ENCODE measurements around the gene LEPR. TPM values are rescaled to one million over a fixed set of nuclear protein-coding genes. Genes with fewer than 3 reads are reported as not detected.

LEPR gene
- total and polyA plus RNA-seq, 2 donors (not counting 1 experiment from before 2014, with no cell fraction given), result 8.0 to 20.1 TPM

DNA sequence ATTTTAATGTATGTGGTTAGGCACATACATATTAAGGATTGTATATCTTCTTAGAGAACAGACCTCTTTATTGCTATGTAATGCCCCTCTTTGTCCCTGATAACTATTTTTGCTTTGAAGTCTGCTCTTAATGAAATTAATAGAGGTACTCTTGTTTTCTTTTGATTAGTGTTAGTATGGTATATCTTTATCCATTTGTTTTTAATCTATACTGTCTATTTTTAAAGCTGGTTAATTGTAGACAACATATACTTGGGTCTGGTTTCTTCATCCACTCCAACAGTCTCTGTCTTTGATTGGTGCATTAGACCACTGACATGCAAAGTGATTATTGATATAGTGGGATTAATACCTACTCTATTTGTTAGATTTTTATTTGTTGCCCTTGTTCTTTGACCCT is 36.0 kb downstream of the LEPR start:
- no peak overlapping the region for H2AFZ ChIP-seq (ENCODE audit: low read length)
- no peak overlapping the region for H3K4me2 ChIP-seq (ENCODE audit: extremely low read depth, insufficient read depth, low read length)
- no peaks in the 10 kb centered on the region for H3K9me3 ChIP-seq (ENCODE audit: control insufficient read depth, insufficient read depth, low read depth, low read length)
- H3K27me3 ChIP-seq (ENCODE audit: control insufficient read depth, insufficient read depth, low read length), result no peaks in the 10 kb centered on the region
- H3K36me3 ChIP-seq (ENCODE audit: control insufficient read depth, insufficient read depth, low read length), result no peaks in the 10 kb centered on the region
- no peaks in the 10 kb centered on the region for H4K20me1 ChIP-seq (ENCODE audit: control insufficient read depth, extremely low read depth, insufficient read depth, low read length)
- H3K79me2 ChIP-seq (ENCODE audit: control insufficient read depth, insufficient read depth, low read length), result no peaks in the 10 kb centered on the region
- no peak overlapping the region for H3K9ac ChIP-seq (ENCODE audit: insufficient read depth, low read length)
- DNase-seq (ENCODE audit: low read depth in 2 of 2), result no peak
- TF ChIP-seq, protein P1, sequence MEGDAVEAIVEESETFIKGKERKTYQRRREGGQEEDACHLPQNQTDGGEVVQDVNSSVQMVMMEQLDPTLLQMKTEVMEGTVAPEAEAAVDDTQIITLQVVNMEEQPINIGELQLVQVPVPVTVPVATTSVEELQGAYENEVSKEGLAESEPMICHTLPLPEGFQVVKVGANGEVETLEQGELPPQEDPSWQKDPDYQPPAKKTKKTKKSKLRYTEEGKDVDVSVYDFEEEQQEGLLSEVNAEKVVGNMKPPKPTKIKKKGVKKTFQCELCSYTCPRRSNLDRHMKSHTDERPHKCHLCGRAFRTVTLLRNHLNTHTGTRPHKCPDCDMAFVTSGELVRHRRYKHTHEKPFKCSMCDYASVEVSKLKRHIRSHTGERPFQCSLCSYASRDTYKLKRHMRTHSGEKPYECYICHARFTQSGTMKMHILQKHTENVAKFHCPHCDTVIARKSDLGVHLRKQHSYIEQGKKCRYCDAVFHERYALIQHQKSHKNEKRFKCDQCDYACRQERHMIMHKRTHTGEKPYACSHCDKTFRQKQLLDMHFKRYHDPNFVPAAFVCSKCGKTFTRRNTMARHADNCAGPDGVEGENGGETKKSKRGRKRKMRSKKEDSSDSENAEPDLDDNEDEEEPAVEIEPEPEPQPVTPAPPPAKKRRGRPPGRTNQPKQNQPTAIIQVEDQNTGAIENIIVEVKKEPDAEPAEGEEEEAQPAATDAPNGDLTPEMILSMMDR (conservative IDR thresholded peaks at IDR 0.05 in 1 of 2, IDR thresholded peaks at IDR 0.05 in 1 of 2; ENCODE audit: low read depth in 1 of 2, low read length in 2 of 2), result no peak
- TF ChIP-seq EZH2 (IDR thresholded peaks at IDR 0.05; ENCODE audit: low read length, missing control alignments), result no peak
- no peak overlapping the region for H3K4me3 ChIP-seq (replicated peaks in 1 of 4; ENCODE audit: control extremely low read depth in 1 of 4, insufficient read depth in 1 of 4, low read depth in 3 of 4, low read length in 4 of 4)
- H3K27ac ChIP-seq (ENCODE audit: insufficient read depth, low read length), result no peak overlapping the region
- H3K4me1 ChIP-seq (ENCODE audit: control insufficient read depth, extremely low read depth, insufficient read depth, low read length), result no peaks in the 10 kb centered on the region

DNA sequence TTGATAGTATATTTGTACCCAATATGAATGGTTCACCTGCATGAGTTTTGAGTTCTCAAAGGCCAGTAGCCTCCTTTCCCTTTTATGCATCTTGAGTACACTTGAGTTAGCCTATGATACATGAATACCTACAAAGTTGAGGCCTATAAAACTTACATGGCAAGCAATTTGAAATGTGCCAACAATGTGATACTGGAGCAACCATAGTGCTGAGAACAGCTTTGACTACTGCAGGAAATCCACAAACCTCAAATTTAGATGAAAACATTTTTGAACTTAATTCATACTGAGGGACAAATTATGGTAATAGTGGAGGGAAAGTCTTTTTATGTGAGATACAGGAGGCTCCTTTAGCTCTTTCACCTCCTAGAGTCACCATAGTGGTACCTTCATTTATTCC is 37.4 kb downstream of the LEPR start:
- H3K79me2 ChIP-seq (ENCODE audit: control insufficient read depth, insufficient read depth, low read length), result no peaks in the 10 kb centered on the region
- H3K36me3 ChIP-seq (ENCODE audit: control insufficient read depth, insufficient read depth, low read length), result no peaks in the 10 kb centered on the region
- H4K20me1 ChIP-seq (ENCODE audit: control insufficient read depth, extremely low read depth, insufficient read depth, low read length), result no peaks in the 10 kb centered on the region
- H3K9me3 ChIP-seq (ENCODE audit: control insufficient read depth, insufficient read depth, low read depth, low read length), result no peaks in the 10 kb centered on the region
- H3K27ac ChIP-seq (ENCODE audit: insufficient read depth, low read length), result no peak overlapping the region
- DNase-seq (ENCODE audit: low read depth in 2 of 2), result no peak
- no peak overlapping the region for H3K4me3 ChIP-seq (replicated peaks in 1 of 4; ENCODE audit: control extremely low read depth in 1 of 4, insufficient read depth in 1 of 4, low read depth in 3 of 4, low read length in 4 of 4)
- H3K9ac ChIP-seq (ENCODE audit: insufficient read depth, low read length), result no peak overlapping the region
- H2AFZ ChIP-seq (ENCODE audit: low read length), result no peak overlapping the region
- TF ChIP-seq, protein P1 (conservative IDR thresholded peaks at IDR 0.05 in 1 of 2, IDR thresholded peaks at IDR 0.05 in 1 of 2; ENCODE audit: low read depth in 1 of 2, low read length in 2 of 2), result no peak
- TF ChIP-seq EZH2 (IDR thresholded peaks at IDR 0.05; ENCODE audit: low read length, missing control alignments), result no peak
- no peaks in the 10 kb centered on the region for H3K4me1 ChIP-seq (ENCODE audit: control insufficient read depth, extremely low read depth, insufficient read depth, low read length)
- no peaks in the 10 kb centered on the region for H3K27me3 ChIP-seq (ENCODE audit: control insufficient read depth, insufficient read depth, low read length)
- no peak overlapping the region for H3K4me2 ChIP-seq (ENCODE audit: extremely low read depth, insufficient read depth, low read length)

DNA sequence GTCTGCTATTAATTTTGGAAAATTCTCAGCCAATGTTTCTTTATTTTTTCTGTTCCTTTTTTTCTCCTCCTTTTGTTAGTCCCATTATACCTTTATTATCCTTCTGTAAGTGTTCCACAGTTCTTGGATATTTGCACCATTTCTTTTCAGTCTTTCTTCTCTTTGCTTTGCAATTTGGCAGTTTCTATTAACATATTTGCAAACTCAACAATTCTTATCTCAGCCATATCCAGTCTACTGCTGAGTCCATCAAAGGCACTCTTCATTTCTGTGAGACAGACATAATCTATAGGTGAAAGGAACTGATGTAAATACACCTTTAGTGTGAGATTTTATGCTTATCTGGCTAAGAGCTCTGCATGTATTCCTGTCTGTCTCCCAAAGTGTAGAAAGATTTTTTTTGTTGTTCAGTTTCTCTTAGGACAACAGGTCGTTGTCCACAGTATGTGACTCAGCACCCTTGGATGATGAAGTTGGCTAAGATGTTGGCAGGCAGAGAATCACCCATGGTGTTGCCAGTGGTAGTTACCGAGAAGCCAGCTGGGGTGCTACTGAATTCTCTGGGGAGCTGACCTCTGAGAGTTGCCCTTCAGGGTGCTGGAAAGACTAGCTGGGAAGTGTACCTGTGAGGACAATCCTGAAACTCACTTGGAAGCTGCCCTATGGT is 38.4 kb downstream of the LEPR start:
- no peaks in the 10 kb centered on the region for H3K9me3 ChIP-seq (ENCODE audit: control insufficient read depth, insufficient read depth, low read depth, low read length)
- H3K36me3 ChIP-seq (ENCODE audit: control insufficient read depth, insufficient read depth, low read length), result no peaks in the 10 kb centered on the region
- H3K4me3 ChIP-seq (replicated peaks in 1 of 4; ENCODE audit: control extremely low read depth in 1 of 4, insufficient read depth in 1 of 4, low read depth in 3 of 4, low read length in 4 of 4), result no peak overlapping the region
- H4K20me1 ChIP-seq (ENCODE audit: control insufficient read depth, extremely low read depth, insufficient read depth, low read length), result no peaks in the 10 kb centered on the region
- H3K4me1 ChIP-seq (ENCODE audit: control insufficient read depth, extremely low read depth, insufficient read depth, low read length), result no peaks in the 10 kb centered on the region
- H3K4me2 ChIP-seq (ENCODE audit: extremely low read depth, insufficient read depth, low read length), result no peak overlapping the region
- no peaks in the 10 kb centered on the region for H3K79me2 ChIP-seq (ENCODE audit: control insufficient read depth, insufficient read depth, low read length)
- no peak for DNase-seq (ENCODE audit: low read depth in 2 of 2)
- H3K9ac ChIP-seq (ENCODE audit: insufficient read depth, low read length), result no peak overlapping the region
- H3K27ac ChIP-seq (ENCODE audit: insufficient read depth, low read length), result no peak overlapping the region
- no peak overlapping the region for H2AFZ ChIP-seq (ENCODE audit: low read length)
- TF ChIP-seq, protein P1 (conservative IDR thresholded peaks at IDR 0.05 in 1 of 2, IDR thresholded peaks at IDR 0.05 in 1 of 2; ENCODE audit: low read depth in 1 of 2, low read length in 2 of 2), result no peak
- no peak for TF ChIP-seq EZH2 (IDR thresholded peaks at IDR 0.05; ENCODE audit: low read length, missing control alignments)
- H3K27me3 ChIP-seq (ENCODE audit: control insufficient read depth, insufficient read depth, low read length), result no peaks in the 10 kb centered on the region
